HepG2 (cell line): ENCODE data around the gene ZFAND2B. TPM values are rescaled to one million over a fixed set of nuclear protein-coding genes. Genes with fewer than 3 reads are reported as not detected.
A peak's percentile ranks its signal among the peaks of the same experiment; 100 is the strongest.

Experiments
- AKAP8 ChIP-seq: sonication (generic); formaldehyde crosslinking; IDR thresholded peaks from 2 replicates; pipeline ENCODE4 v1.5.1; 2020; ENCODE audit warnings: mild to moderate bottlenecking, missing genetic modification reagents
- ARID2 ChIP-seq: sonication (generic); formaldehyde crosslinking; IDR thresholded peaks from 2 replicates; pipeline ENCODE4 v1.8.1; 2022; ENCODE audit warnings: mild to moderate bottlenecking, missing genetic modification reagents, borderline replicate concordance
- ATF7 ChIP-seq, 2 experiments: fragments of 450-650 bp in 1 of 2; sonication (generic) in 1 of 2; formaldehyde crosslinking in 1 of 2; IDR thresholded peaks; 2 replicates each; pipeline versions ENCODE4 v1.4.0 to v1.6.1; 2016 to 2020; ENCODE audit warnings: antibody characterized with exemption in 1 of 2, mild to moderate bottlenecking in 1 of 2, missing genetic modification reagents in 1 of 2
- CHD2 ChIP-seq: IDR thresholded peaks from 2 replicates; pipeline ENCODE4 v1.6.1; 2011; ENCODE audit warnings: low read depth, low read length, improper control_type of control experiment
- HCFC1 ChIP-seq: fragments of 150-350 bp; IDR thresholded peaks from 2 replicates; pipeline ENCODE4 v1.6.1; 2014; ENCODE audit warnings: low read depth, low read length
- KDM3A ChIP-seq: IDR thresholded peaks from 2 replicates; pipeline ENCODE4 v1.6.1; 2018; ENCODE audit warnings: low read depth, missing compliant biosample characterization
- NCOR1 ChIP-seq: fragments of 200-600 bp; sonication (generic); IDR thresholded peaks from 2 replicates; pipeline ENCODE4 v1.7.0; 2017; ENCODE audit warnings: antibody characterized with exemption, low read length, borderline replicate concordance
- YEATS4 ChIP-seq: sonication (generic); formaldehyde crosslinking; IDR thresholded peaks from 2 replicates; pipeline ENCODE4 v1.4.0; 2020; ENCODE audit warnings: missing genetic modification reagents, borderline replicate concordance
- ZBTB14 ChIP-seq: sonication (generic); formaldehyde crosslinking; IDR thresholded peaks from 2 replicates; pipeline ENCODE4 v1.4.0; 2020; ENCODE audit warnings: missing genetic modification reagents
- ZNF207 ChIP-seq: fragments of 450-650 bp; IDR thresholded peaks from 2 replicates; pipeline ENCODE4 v1.6.1; 2016; ENCODE audit warnings: antibody characterized with exemption, borderline replicate concordance
- ZNF367 ChIP-seq: sonication (generic); formaldehyde crosslinking; IDR thresholded peaks from 2 replicates; pipeline ENCODE4 v1.4.0; 2020; ENCODE audit warnings: missing genetic modification reagents, borderline replicate concordance
- ZNF382 ChIP-seq: sonication (generic); formaldehyde crosslinking; IDR thresholded peaks from 2 replicates; pipeline ENCODE4 v1.5.0; 2020; ENCODE audit warnings: missing genetic modification reagents, mild to moderate bottlenecking, borderline replicate concordance
- ZNF414 ChIP-seq: sonication (generic); formaldehyde crosslinking; IDR thresholded peaks from 2 replicates; pipeline ENCODE4 v1.5.0; 2020; ENCODE audit warnings: missing genetic modification reagents
- ZNF564 ChIP-seq: sonication (generic); formaldehyde crosslinking; IDR thresholded peaks from 2 replicates; pipeline ENCODE4 v1.8.1; 2023; ENCODE audit warnings: mild to moderate bottlenecking, missing genetic modification reagents
- ZNF746 ChIP-seq: sonication (generic); formaldehyde crosslinking; IDR thresholded peaks from 2 replicates; pipeline ENCODE4 v1.8.0; 2022; ENCODE audit warnings: mild to moderate bottlenecking, missing genetic modification reagents
- ZNF777 ChIP-seq: sonication (generic); formaldehyde crosslinking; IDR thresholded peaks from 2 replicates; pipeline ENCODE4 v1.4.0; 2020; ENCODE audit warnings: missing genetic modification reagents
- polyA plus RNA-seq, 8 experiments: library from polyadenylated mRNA; depleted of rRNA in 3 of 8; stranded (reverse) in 7 of 8; unstranded in 1 of 8; fragments of >200 nt; fragmentation: Illumina TruSeq in 4 of 8; extraction: Trizol in 4 of 8; gene quantifications; 2 replicates each; pipeline versions ENCODE4 v1.2.1 to v1.2.3, GENCODE V29; 2011 to 2016; ENCODE audit warnings: low read depth in 4 of 8, missing spikeins in 1 of 8, mixed read lengths in 1 of 8; ENCODE audit not compliant: insufficient read depth in 1 of 8
- total RNA-seq, 5 experiments: library from RNA; depleted of rRNA; stranded (reverse); fragments of >200 nt; fragmentation: Illumina TruSeq; extraction: Trizol; gene quantifications; 2 replicates each; pipeline ENCODE4 v1.2.3, GENCODE V29; 2016; ENCODE audit warnings: low read depth in 1 of 5
- TF ChIP-seq, protein P1 (sequence below): sonication (generic); formaldehyde crosslinking; IDR thresholded peaks from 2 replicates; pipeline ENCODE4 v1.5.0; 2020; ENCODE audit warnings: missing genetic modification reagents, mild to moderate bottlenecking, borderline replicate concordance
- TF ChIP-seq, protein P2 (sequence below): sonication (generic); formaldehyde crosslinking; IDR thresholded peaks from 2 replicates; pipeline ENCODE4 v1.4.0; 2020; ENCODE audit warnings: missing genetic modification reagents

Gene ZFAND2B
- total and polyA plus RNA-seq, 2 of the 13 experiments (the other 11 are each of a cell fraction or from before 2014, with no cell fraction given), result 53.3 to 115 TPM

GRCh38 chr2:219176818-219177551 is 29.6 kb upstream of the ZFAND2B start, which contains the start of gene CNPPD1 (continued):
- TF ChIP-seq CHD2 (no peak; the same call in 1 of the 2 replicates), YEATS4 (CRISPR knock-in tag) (peak; percentile 98), ARID2 (no peak), NCOR1 (no peak), AKAP8 (no peak; the same call in none of the 2 replicates), ATF7 (IDR thresholded peaks at IDR 0.05) (no peak), ATF7 (CRISPR knock-in tag; IDR thresholded peaks at IDR 0.05) (no peak), KDM3A (peak; percentile 91), ZNF414 (CRISPR knock-in tag) (peak; percentile 98), ZNF777 (CRISPR knock-in tag) (peak; percentile 77), ZNF564 (CRISPR knock-in tag) (peak; percentile 94), ZNF382 (CRISPR knock-in tag) (no peak), ZNF207 (no peak), ZNF746 (CRISPR knock-in tag) (peak; percentile 89), ZBTB14 (peak; percentile 62), HCFC1 (0 out of 2 replicates have a peak, but pooled peaks have one; percentile 20), ZNF367 (peak; percentile 93)
- TF ChIP-seq, protein P1, sequence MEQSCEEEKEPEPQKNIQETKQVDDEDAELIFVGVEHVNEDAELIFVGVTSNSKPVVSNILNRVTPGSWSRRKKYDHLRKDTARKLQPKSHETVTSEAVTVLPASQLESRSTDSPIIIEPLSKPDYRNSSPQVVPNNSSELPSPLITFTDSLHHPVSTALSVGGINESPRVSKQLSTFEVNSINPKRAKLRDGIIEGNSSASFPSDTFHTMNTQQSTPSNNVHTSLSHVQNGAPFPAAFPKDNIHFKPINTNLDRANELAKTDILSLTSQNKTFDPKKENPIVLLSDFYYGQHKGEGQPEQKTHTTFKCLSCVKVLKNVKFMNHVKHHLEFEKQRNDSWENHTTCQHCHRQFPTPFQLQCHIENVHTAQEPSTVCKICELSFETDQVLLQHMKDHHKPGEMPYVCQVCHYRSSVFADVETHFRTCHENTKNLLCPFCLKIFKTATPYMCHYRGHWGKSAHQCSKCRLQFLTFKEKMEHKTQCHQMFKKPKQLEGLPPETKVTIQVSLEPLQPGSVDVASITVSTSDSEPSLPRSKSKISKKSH (CRISPR knock-in tag), result no peak; the same call in 1 of the 2 replicates
- TF ChIP-seq, protein P2, sequence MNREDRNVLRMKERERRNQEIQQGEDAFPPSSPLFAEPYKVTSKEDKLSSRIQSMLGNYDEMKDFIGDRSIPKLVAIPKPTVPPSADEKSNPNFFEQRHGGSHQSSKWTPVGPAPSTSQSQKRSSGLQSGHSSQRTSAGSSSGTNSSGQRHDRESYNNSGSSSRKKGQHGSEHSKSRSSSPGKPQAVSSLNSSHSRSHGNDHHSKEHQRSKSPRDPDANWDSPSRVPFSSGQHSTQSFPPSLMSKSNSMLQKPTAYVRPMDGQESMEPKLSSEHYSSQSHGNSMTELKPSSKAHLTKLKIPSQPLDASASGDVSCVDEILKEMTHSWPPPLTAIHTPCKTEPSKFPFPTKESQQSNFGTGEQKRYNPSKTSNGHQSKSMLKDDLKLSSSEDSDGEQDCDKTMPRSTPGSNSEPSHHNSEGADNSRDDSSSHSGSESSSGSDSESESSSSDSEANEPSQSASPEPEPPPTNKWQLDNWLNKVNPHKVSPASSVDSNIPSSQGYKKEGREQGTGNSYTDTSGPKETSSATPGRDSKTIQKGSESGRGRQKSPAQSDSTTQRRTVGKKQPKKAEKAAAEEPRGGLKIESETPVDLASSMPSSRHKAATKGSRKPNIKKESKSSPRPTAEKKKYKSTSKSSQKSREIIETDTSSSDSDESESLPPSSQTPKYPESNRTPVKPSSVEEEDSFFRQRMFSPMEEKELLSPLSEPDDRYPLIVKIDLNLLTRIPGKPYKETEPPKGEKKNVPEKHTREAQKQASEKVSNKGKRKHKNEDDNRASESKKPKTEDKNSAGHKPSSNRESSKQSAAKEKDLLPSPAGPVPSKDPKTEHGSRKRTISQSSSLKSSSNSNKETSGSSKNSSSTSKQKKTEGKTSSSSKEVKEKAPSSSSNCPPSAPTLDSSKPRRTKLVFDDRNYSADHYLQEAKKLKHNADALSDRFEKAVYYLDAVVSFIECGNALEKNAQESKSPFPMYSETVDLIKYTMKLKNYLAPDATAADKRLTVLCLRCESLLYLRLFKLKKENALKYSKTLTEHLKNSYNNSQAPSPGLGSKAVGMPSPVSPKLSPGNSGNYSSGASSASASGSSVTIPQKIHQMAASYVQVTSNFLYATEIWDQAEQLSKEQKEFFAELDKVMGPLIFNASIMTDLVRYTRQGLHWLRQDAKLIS (CRISPR knock-in tag), result 0 out of 2 replicates have a peak, but pooled peaks have one; percentile 48
